NCI-H2171 (cell line): Measurements from ENCODE around the gene TPH2.

Experiments
- DNase-seq: peaks from one replicate; lab custom pipeline; 2025; lab: John Stamatoyannopoulos, UW

The TPH2 gene

DNA sequence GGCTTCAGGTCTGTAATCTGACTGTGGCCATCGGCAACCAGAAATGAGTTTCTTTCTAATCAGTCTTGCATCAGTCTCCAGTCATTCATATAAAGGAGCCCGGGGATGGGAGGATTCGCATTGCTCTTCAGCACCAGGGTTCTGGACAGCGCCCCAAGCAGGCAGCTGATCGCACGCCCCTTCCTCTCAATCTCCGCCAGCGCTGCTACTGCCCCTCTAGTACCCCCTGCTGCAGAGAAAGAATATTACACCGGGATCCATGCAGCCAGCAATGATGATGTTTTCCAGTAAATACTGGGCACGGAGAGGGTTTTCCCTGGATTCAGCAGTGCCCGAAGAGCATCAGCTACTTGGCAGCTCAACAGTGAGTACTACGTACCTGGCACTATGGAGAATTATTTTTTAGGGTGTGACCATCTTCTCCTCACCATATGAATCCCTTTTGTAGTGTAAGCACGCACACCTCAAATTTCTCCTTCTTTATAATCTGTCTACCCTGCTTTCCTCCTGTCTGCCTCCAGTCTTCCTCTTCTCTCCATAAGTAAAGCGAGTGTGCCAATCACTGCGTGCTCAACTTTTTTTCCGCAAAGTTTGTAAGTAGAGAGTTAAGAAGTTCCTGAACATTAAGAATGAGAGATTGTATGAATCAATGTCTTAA lies at the start of gene TPH2:
Gene TPH2 (plus strand): TSS at position 118 of the 658 bp plus-strand sequence. CDS start 142 bp downstream, at position 260.
- no peak for DNase-seq

DNA sequence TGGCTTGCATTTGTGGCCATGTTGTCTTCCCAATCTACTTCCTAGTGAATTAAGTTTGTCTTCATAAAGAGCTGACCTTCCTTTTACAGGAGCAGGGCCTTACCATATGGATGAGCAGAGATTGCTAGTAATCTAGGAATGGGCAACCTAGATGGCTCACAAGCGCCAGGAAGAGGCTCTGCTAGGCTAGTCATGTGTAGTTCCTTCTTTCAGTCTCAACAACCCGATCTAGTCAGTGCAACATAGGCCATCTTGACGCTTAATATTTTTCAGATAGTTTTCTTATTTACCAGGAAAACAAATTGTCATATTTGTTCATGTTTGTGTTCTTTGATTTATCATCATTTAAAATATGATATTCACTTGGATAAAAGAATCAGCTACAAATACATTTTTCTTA lies 48.2 kb upstream of the TPH2 start:
- DNase-seq: no peak

DNA sequence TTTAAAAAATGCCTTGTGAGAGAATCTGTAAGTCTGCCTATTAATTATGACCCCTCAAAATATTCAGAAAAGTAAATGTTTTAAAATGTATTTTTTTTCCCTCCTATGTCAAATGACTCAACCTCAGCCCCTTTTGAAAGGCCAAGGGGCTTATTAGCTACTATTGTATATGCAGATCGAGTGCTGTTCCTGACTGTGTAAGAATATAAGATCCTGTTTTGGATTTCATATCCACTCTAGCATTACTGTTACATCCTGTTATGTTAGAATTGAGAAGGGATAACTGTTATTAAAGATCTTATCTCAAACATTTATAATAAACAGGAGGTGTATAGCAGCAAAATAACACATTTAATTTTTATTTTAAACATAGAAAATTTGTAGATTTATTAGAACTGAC lies 46.6 kb upstream of the TPH2 start:
- no peak for DNase-seq

DNA sequence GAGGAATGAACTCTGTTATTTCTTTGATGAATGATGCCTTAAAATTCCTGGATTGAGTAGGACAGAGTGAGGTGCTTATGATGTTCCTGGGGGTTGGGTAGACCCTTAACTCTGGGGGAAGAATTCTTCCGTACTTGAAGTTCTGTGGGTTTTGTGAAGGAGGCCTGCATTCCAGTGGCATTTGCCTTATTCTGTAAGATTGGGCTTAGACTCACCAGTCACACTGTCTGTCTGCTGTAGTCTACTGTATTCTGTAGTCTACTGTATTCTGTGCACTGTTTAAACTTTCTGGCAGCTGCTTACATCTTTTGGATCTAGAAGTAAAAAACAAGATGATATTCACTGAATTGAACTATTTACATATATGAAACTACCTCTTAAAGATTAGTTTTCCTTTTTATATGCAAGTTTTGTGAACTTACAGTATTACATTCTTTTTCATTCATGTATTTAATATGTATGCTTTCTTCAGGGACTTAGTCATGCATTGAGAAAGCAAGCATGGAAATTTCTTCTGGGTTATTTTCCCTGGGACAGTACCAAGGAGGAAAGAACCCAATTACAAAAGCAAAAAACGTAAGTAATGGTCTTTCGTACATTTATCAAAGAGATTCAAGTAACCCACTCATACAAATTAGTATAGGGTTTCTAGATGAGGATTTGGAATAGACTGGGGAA lies 42.3 kb upstream of the TPH2 start:
- no peak for DNase-seq

DNA sequence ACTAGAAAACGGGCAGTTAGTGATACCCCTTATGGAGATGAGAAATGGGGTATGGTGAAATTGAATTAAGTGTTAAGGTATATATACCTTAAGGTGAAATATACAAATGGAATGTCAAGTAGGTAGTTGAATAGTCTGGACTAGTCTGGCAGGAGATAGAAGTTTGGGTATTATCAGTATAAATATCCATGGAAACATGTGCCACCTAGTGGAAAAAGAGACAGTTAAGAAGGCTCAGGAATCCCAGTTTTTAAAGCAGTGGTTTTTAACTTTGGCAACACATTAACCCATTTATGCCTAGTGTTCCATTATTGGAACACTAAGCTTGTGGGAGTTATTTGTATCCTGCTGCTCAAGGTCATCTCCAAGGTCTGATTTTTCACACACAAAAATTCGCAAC lies 38.6 kb upstream of the TPH2 start:
- no peak for DNase-seq

DNA sequence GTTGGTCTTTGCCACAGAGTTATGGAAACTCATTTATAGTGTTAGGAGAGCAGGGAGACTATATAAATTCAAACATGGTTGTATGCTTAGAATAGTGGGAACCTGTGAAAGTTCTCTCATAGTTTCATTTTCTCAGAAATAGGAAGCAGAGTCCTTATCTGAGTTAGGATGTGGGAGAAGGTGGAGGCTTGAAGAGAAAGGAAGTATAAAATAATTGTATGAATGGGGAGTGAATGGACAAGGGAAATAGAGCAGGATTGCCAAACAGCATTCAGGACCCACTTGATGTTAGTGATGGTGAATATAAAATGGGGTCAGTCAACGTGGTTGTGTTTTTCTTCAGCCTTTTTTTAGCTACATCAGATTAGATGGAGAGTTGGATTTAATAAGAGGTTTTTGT lies 34.0 kb upstream of the TPH2 start:
- DNase-seq: no peak

DNA sequence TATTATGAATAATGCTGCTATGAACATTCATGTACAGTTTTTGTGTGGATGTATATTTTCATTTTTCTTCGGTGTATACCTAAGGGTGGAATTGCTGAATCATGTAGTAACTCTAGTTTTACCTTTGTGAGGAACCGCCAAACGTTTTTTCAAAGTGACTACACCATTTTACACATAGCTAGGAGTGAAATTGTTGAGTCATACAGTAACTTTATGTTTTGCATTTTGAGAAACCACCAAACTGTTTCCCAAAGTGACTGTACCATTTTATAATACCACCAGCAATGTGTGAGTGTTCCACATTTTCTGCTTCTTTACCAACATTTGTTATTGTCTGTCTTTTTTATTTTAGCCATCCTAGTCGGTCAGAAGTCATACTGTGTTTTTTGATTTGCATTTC lies 3.1 kb upstream of the TPH2 start:
- no peak for DNase-seq

DNA sequence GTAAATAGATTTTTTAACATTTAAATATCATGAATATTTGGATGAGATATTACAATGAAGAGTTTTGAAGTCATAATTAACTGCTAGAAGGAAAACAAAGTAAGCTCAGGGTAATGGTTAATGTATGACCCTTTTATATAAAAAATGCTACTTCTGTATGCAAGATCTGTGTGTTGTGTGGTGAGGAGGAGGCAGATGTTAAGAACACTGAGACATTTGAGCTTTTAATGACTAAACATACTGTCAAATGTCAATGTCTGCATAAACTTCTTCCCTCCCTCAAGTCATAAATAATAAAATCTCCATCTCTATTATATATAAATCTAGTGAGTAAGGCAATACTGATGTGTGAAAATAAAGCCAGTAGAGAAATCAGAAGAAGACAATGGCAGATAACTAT lies 1.4 kb downstream of the TPH2 start:
- DNase-seq: no peak

DNA sequence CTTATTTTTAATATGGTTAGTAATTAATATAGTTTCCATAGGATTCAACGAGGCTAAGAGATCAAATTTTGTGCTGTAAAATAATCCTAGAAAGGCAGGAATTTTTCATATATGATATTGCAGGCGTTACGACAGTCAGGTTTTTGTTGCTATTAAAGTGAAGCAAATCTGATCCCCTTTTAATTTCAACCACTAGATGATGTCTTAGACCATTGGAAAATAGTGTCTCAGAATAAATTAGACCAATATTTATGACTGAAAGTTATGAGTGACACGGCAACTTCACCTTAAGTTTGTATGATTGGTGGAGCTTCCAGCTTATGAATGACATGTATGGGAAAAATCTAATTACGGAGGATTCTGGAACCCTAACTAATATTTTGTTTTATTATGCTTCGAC lies 2.5 kb downstream of the TPH2 start:
- no peak for DNase-seq

DNA sequence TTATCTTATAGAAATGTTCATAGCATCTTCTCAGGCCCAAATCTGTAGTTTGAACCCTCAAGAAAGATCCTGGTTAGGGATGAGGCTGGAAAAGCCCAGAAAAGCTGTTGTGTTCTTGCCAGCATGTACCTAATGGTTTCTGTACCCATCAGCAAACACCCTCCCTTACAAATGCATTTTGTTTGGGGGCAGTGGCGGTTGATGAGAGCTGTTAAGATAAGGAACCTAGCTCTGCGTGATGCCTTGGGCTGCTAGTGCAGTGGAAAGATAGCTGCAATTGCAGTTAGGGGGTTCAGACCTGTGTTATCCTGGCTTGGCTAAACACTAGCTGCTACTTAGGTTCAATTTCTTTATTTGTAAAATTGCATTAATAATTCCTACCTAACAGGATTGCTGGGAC lies 3.6 kb downstream of the TPH2 start:
- no peak for DNase-seq

DNA sequence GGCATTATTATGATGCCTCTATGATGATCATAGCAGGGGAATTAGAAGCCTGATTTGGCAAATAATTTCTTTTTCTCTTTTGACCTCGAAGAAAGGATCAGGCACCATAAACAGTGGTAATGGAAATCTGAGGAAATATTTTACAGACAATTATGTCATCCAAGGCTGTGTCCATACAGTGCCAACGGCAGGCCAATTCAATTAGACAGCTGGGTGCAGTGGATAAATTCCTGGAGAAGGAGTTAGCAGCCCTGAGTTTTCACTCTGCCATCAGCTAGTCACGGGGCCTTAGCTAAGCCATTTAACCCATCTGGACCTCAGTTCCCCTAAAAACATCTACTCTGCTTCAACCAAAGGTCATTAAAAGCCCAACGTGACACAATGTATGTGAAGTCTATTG lies 4.1 kb downstream of the TPH2 start:
- DNase-seq: no peak

DNA sequence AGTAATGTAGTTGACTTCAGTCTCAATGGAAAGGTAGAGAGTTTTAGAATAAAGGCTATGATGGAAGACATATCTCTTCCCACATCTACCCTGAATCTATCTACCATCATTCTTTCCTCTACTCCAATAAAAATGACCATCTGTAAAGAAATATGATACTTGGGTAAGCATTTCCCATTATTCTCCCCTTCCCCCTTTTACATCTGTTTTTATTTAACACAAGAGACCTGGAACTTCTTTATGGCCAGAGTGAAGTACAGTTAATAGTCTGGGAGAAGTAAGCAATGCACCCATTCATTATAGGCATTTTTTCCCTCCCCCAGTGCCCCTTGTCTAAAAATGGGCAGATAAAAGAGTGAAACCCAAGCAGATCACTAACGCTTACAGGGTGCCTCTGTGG lies 6.5 kb downstream of the TPH2 start:
- peak; percentile 66 for DNase-seq

DNA sequence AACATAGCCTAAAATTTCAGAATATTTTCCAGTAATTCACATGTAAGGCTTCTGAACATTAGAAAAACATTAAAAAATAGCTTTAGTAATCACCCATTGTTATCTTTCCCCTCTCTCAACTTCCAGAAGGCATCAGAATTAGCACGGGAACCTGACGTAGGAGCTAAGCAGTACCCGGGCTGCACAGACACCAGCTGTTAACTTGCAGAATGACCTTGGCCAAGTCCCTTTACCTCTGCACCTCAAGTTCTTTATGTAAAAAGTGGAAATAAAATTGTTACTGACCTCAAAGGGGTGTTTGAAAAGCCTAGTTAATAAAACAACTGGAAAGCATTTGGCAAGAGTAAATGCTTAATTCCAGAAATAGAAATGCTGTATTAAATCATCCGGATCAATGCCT lies 7.2 kb downstream of the TPH2 start:
- DNase-seq: no peak

DNA sequence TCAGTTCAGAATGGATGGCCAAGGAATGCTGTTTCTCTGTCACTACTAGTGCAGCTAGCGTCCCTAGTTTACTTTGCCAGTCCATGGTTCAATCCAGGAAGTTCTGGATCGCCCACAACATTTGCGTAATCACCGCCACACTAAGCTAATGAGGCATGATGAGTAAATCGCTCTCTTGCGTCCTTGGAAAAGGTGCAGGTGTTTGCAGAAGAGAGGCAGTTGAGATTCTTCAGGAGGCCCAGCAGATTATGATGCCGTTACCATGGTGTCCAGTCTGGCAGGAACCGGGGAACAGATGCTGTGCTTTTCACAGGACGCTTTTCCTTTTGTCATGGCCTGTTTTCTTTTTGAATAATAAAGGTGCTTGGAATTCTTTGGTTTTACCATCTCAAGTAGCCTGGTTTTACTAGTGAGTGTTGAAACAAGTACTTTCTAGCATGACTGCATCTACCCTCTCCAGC lies 9.0 kb downstream of the TPH2 start:
- peak; percentile 96 for DNase-seq

DNA sequence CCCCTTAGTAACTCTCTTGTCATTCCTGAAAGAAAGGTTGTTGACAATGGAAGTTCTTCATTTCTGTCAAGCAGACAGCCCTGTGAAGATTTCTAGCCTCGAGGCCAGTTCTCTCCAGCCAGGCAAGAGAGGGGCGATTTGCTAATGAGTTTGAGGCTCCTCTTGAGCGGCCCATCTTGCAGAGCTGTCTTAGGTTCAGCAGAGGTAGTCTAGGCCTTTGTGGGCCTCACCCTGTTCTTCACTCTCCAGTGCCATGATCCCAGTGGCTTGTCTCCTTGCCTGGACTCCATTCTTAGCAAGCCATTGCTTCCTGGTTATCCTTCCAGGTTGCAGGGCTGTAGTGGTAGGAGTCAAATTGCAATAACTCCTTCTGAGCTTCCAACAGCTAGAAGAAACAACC lies 9.7 kb downstream of the TPH2 start:
- no peak for DNase-seq

DNA sequence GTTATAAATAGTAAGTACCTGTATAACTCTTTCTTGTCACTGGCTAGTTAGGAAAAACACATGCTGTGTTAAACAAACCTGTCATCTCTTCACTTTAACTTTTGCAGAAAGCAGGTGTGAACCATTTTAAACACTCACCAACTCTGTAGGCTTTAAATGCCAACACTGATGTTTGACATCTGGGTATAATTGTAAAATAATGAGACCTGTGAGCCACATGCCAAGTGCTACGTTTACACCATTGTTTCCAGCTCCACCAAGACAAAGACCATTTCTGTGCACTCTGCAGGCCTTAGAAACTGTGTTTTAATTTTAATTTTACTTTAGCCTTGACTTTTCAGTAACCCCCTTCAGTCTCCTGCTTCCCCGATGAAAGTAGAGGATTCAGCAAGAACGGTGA lies 11.0 kb downstream of the TPH2 start:
- no peak for DNase-seq

DNA sequence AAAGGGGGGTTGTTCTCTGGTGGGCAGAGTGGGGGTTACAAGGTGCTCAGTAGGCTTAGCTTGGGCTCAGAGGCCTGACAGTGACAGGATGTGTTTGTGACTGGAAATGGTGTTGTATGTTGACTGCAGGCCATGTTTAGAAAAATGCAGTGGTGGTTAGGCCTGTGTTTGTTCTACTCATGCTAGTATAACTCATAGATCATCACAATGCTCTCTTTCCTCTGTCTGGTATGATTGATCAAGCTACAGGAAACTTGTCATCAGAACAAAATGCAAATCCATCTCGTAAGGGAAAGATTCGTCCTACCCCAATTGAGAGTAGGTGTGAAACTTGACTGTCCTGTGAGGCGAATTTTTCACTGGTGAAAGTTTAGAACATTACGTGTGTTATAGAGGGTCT lies 11.8 kb downstream of the TPH2 start:
- DNase-seq: no peak

DNA sequence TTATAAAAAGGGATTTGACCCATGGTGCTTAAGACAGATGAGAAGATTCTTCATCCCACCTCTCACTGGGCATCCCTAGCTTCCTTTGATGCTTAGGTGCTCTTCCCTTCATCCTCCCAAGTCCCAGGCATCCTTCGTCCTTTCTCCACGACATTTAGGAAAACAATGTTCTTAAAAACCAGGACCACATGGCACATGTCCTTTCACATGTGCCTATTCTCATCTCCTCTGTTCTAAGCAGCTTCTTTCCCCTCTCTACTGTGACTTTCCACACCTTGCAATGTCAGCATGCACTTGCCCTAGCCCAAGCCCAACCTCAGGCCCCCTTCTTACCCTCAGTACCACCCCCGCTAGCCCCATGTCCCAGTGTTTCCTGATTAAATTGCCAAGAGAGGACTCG lies 12.2 kb downstream of the TPH2 start:
- no peak for DNase-seq

DNA sequence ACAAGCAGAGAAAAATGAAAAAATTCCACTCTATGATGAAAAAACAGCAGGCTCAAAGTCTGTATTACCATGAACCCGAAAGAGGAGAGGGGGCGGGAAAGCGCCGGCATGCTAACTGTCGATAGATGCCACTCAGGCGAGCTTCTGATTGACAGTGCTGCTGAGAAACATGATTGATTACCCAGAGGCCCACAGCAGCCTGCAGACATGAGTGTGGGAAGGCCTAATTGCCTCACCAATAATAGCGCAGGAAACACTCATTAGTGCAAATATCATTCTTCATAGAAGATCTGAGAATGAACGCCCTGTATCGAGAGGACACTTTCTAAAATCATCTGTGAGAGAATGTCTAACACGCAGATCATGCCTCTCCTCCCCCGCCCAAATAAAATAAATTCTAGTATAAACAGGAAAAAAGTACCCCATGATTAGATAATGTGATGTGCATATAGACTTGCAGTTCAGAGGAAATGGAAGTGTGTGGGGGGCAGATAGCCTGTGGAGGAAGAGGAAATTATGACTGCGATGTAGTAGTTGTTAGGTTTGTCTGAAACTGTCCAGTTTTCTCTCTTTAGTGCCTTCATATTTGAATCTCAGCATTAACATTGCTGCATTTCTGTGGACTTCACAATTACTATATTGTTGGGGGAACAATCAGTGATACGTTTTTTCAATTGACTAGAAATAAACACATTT lies 15.6 kb downstream of the TPH2 start:
- DNase-seq: no peak

DNA sequence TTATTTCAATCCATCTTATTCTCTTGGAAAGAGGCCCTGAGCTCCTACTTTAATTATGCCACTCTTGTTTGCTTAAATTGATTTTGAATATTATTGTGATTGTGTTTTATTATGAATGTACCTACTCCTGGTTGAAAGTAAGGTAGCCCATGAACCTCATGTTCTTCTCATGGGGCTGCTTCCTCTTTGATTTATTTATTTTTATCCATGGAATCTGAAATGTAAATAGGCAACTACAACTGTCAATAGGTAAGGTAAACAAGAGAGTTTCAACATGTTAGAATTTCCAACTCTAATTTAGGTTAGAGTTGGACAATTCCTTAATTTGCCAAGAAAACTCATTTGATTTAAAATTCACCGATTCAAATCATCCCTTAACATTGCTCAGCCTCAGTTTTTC lies 16.2 kb downstream of the TPH2 start:
- DNase-seq: no peak

DNA sequence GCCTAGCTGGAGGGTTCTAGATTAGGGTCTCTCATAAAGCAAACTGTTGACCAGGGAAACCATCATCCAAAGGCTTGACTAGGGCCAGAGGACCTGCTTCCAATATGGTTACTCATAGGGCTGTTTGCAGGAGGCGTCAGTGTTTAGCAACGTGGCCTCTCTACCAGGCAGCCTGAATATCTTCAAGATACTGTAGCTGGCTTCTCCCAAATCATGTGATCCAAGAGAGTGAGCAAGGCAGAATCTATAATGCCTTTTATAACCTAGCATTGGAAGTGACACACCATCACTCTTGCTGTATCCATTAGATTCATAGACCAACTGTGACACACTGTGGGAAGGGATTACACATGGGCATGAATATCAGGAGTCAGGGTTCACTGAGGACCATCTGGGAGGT lies 17.3 kb downstream of the TPH2 start:
- no peak for DNase-seq

DNA sequence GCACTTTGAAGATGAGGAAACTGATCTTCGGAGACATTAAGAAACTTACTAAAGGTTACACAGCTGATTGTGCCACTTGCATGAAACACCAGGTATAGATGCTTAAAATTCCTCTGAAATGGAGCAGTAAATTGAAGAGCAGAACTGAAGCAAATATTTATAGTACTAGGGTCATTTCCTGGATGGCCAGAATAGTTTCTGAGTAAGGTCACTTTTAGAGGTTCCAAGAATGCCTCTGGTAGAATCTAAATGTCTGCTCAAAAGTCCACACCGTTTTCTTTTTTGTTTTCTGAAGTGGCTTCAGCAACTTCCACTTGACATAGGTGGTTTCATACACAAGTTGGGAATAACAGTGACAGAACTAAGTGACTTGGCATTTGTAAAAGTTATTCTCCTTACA lies 19.4 kb downstream of the TPH2 start:
- no peak for DNase-seq

DNA sequence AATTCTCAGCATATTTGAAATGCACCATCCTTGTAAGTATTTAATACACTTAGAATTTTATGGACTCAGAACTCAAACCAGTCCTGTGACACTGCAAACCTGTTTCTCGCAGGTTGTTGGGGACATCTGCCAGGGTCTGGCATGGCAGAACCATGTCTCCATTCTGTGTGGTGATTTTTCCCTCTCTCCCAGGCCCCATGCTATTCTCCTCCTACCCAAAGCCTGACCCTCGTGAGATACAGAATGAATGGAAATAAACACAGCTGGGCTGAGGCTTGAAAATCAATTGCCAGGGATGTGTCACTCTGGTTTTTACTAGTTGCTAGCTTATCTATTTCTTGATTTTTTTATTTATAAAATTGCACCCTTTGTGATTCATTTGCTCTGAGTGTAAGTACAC lies 19.8 kb downstream of the TPH2 start:
- no peak for DNase-seq
